H7 (cell line): ENCODE data around the gene TNFSF9. TPM values are rescaled to one million over a fixed set of nuclear protein-coding genes. Genes with fewer than 3 reads are reported as not detected.
"Not testable (repeated sequence)": the region's sequence is repeated elsewhere in the genome, so short reads cannot be mapped to it uniquely, and the experiment has no call there.

ENCODE experiments used
- DNase-seq: peaks from one replicate; pipeline ENCODE4 v3.0.0; 2012
- H3K27me3 ChIP-seq: 2 replicates; pipeline ENCODE4 v1.6.0; 2011; ENCODE audit warnings: mild to moderate bottlenecking, low read length; ENCODE audit not compliant: control insufficient read depth, insufficient read depth
- H3K36me3 ChIP-seq: replicated peaks from 2 replicates; pipeline ENCODE4 v1.5.1; 2011; ENCODE audit warnings: low read length; ENCODE audit not compliant: control insufficient read depth, insufficient read depth
- H3K4me3 ChIP-seq: 2 replicates; pipeline ENCODE4 v1.5.1; 2011; ENCODE audit warnings: low read depth, mild to moderate bottlenecking, control low read depth, low read length, moderate library complexity; ENCODE audit not compliant: insufficient read depth
- total RNA-seq: library from RNA; depleted of rRNA; stranded (reverse); fragments of >200 nt; shearing (Covaris generic); gene quantifications from 2 replicates; pipeline ENCODE4 v1.2.3, GENCODE V29; 2014

The TNFSF9 gene
- total RNA-seq, 1 experiment from 2014 or later: 2.6 TPM

- not testable (repeated sequence) for H3K27me3 ChIP-seq, DNase-seq, H3K4me3 ChIP-seq, H3K36me3 ChIP-seq
Observed at GRCh38 chr19:6566727-6567126, 35.9 kb downstream of the TNFSF9 start.

GRCh38 chr19:6568010-6568526 lies 37.2 kb downstream of the TNFSF9 start:
- H3K27me3 ChIP-seq: no peaks in the 10 kb centered on the region
- H3K36me3 ChIP-seq: no peaks in the 10 kb centered on the region
- DNase-seq: no peak
- no peak overlapping the region for H3K4me3 ChIP-seq

GRCh38 chr19:6568816-6569215 lies 38.0 kb downstream of the TNFSF9 start:
- no peaks in the 10 kb centered on the region for H3K27me3 ChIP-seq
- H3K4me3 ChIP-seq: no peak overlapping the region
- no peaks in the 10 kb centered on the region for H3K36me3 ChIP-seq
- no peak for DNase-seq

GRCh38 chr19:6570764-6571163 lies 39.9 kb downstream of the TNFSF9 start:
- Histone ChIP-seq H3K4me3 (no peak overlapping the region), H3K36me3 (no peaks in the 10 kb centered on the region), H3K27me3 (no peaks in the 10 kb centered on the region)
- DNase-seq: no peak

- H3K36me3 ChIP-seq: no peaks in the 10 kb centered on the region
- H3K27me3 ChIP-seq: no peaks in the 10 kb centered on the region
- H3K4me3 ChIP-seq: no peak overlapping the region
- DNase-seq: no peak
Observed at GRCh38 chr19:6571167-6571566, 40.3 kb downstream of the TNFSF9 start.

- H3K4me3 ChIP-seq: no peak overlapping the region
- no peaks in the 10 kb centered on the region for H3K36me3 ChIP-seq
- no peaks in the 10 kb centered on the region for H3K27me3 ChIP-seq
- DNase-seq: no peak
Observed at GRCh38 chr19:6572217-6572616, 41.4 kb downstream of the TNFSF9 start.

- H3K36me3 ChIP-seq: no peaks in the 10 kb centered on the region
- H3K27me3 ChIP-seq: no peaks in the 10 kb centered on the region
- DNase-seq: no peak
Observed at GRCh38 chr19:6573350-6573749, 42.5 kb downstream of the TNFSF9 start.

GRCh38 chr19:6576869-6577475 lies 46.1 kb downstream of the TNFSF9 start:
- Histone ChIP-seq H3K4me3 (no peak overlapping the region), H3K36me3 (no peaks in the 10 kb centered on the region), H3K27me3 (no peaks in the 10 kb centered on the region)
- no peak for DNase-seq

More at GRCh38 chr19:6573350-6573749, 42.5 kb downstream of the TNFSF9 start:
- no peak overlapping the region for H3K4me3 ChIP-seq

GRCh38 chr19:6577476-6578125 lies 46.8 kb downstream of the TNFSF9 start:
- no peaks in the 10 kb centered on the region for H3K27me3 ChIP-seq
- no peak for DNase-seq

GRCh38 chr19:6579450-6580178 lies 48.8 kb downstream of the TNFSF9 start:
- H3K27me3 ChIP-seq: no peaks in the 10 kb centered on the region; the same call in 1 of the 2 replicates
- H3K4me3 ChIP-seq: no peak overlapping the region
- H3K36me3 ChIP-seq: no peaks in the 10 kb centered on the region
- DNase-seq: no peak

More at GRCh38 chr19:6577476-6578125, 46.8 kb downstream of the TNFSF9 start:
- H3K36me3 ChIP-seq: no peaks in the 10 kb centered on the region
- H3K4me3 ChIP-seq: no peak overlapping the region

- peaks cover 6% of the 10 kb centered on the region for H3K27me3 ChIP-seq
- no peak overlapping the region for H3K4me3 ChIP-seq
- DNase-seq: no peak
- H3K36me3 ChIP-seq: no peaks in the 10 kb centered on the region
Observed at GRCh38 chr19:6580313-6580712, 49.5 kb downstream of the TNFSF9 start.

GRCh38 chr19:6582515-6583484 lies 52.0 kb downstream of the TNFSF9 start:
- DNase-seq, H3K4me3 ChIP-seq, H3K36me3 ChIP-seq: not testable (repeated sequence)
- H3K27me3 ChIP-seq: peaks cover 27% of the 10 kb centered on the region
